GM12865 (cell line): Measurements from ENCODE around the gene GPRIN1.
"Not testable (repeated sequence)": the region's sequence is repeated elsewhere in the genome, so short reads cannot be mapped to it uniquely, and the experiment has no call there.

Experiments used
- DNase-seq: peaks from one replicate; pipeline ENCODE4 v3.0.0; 2010; ENCODE audit warnings: low read depth
- H3K4me3 ChIP-seq: 2 replicates; pipeline ENCODE4 v1.5.1; 2011; ENCODE audit warnings: mild to moderate bottlenecking, low read depth, low read length, control low read depth
- TF ChIP-seq, protein P1 (sequence below): IDR thresholded peaks from 2 replicates; pipeline ENCODE4 v1.5.1; 2011; ENCODE audit warnings: low read length, control low read depth, low read depth, inconsistent platforms; ENCODE audit not compliant: insufficient read depth; ENCODE audit errors: missing control alignments

The GPRIN1 gene

GRCh38 chr5:176608142-176608705 lies 1.7 kb downstream of the GPRIN1 start:
- H3K4me3 ChIP-seq = no peak overlapping the region
- TF ChIP-seq, protein P1, sequence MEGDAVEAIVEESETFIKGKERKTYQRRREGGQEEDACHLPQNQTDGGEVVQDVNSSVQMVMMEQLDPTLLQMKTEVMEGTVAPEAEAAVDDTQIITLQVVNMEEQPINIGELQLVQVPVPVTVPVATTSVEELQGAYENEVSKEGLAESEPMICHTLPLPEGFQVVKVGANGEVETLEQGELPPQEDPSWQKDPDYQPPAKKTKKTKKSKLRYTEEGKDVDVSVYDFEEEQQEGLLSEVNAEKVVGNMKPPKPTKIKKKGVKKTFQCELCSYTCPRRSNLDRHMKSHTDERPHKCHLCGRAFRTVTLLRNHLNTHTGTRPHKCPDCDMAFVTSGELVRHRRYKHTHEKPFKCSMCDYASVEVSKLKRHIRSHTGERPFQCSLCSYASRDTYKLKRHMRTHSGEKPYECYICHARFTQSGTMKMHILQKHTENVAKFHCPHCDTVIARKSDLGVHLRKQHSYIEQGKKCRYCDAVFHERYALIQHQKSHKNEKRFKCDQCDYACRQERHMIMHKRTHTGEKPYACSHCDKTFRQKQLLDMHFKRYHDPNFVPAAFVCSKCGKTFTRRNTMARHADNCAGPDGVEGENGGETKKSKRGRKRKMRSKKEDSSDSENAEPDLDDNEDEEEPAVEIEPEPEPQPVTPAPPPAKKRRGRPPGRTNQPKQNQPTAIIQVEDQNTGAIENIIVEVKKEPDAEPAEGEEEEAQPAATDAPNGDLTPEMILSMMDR = no peak
- no peak for DNase-seq

GRCh38 chr5:176606875-176607274 lies 3.1 kb downstream of the GPRIN1 start:
- H3K4me3 ChIP-seq = no peak overlapping the region

DNA sequence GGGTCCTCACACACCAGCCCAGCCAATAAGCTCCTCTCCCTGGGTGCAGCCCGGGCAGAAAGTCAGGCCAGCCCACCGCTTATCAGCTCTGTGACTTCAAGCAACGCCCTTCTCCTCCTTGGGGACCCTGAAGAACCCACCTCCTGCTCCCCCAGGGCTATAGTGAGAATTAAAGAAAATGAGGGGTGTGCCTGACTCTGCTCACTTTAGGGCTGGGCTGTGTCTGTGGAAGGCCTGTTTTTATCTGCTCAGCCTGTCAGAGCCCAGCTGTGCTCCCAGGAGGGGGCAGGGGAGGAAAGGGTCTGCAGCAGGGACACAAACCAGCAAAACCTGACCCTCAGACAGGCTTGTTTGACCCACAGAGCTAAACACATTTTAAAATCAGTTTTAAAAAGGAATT lies 3.9 kb downstream of the GPRIN1 start:
- TF ChIP-seq, protein P1 = no peak
- no peak for DNase-seq
- H3K4me3 ChIP-seq = no peak overlapping the region

More at GRCh38 chr5:176606875-176607274, 3.1 kb downstream of the GPRIN1 start:
- TF ChIP-seq, protein P1 = no peak
- DNase-seq = no peak

- TF ChIP-seq, protein P1 = no peak
- no peak overlapping the region for H3K4me3 ChIP-seq
Measured at GRCh38 chr5:176603091-176603490, 6.9 kb downstream of the GPRIN1 start.

DNA sequence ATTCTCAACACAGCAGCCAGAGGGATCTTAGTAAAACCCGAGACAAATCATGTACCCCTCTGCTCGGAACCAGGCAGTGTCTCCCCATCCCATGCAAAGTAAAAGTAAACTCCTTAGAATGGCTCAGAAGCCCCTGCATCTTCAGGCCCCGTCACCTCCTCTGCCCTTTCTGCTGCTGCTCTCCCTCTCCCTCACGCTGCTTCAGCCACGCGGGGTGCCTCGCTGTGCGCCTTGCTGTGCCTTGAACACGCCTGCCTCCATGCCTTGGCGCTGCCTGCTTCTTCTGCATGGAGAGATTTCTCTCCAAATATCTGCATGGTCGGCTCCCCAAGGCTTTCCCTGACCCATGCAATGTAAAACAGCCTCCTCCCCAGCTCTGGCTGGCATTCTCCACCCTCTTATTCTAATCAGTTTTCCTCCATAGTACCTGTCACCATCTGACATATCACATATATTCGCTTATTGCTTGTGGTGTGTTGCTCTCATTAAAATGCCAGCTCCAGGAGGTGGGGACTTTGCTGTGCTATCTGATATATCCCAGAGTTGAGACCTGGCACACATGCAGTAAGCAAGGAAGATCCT lies 8.0 kb downstream of the GPRIN1 start:
- no peak for DNase-seq
- TF ChIP-seq, protein P1 = no peak
- H3K4me3 ChIP-seq = no peak overlapping the region

More at GRCh38 chr5:176603091-176603490, 6.9 kb downstream of the GPRIN1 start:
- no peak for DNase-seq

DNA sequence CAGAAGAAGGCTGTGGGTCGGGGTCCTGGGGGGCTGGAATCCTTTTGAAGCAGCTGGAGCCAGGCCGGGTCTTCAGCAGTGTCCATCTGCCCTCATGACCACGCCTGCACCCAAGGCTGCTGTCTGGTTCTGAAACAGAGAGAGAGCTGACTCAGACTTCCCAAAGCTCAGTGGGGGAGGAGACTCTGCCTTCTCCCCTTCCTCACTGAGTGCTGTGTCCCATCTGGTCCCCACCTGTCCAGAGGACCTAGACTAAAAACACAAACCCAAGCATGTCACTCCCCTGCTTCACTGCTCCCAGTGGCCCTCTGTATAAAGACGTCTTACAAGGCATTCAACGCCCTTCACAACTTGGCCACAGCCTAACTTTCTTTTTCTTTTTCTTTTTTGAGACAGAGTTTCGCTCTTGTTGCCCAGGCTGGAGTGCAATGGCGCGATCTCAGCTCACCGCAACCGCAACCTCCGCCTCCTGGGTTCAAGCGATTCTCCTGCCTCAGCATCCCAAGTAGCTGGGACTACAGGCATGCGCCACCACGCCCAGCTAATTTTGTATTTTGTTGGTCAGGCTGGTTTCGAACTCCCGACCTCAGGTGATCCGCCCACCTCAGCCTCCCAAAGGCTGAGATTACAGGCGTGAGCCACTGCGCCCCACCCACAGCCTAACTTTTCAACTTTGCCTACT lies 10.1 kb downstream of the GPRIN1 start:
- DNase-seq = peak; percentile 53
- not testable (repeated sequence) for H3K4me3 ChIP-seq
